Retinal pigment epithelial cell (primary cell): ENCODE data around the gene CFAP97D2.

Source experiments
- DNase-seq: peaks from one replicate; pipeline ENCODE4 v3.0.0-alpha.2; 2010; ENCODE audit warnings: low read depth
- H3K4me3 ChIP-seq: 2 replicates; pipeline ENCODE4 v1.5.1; 2011; ENCODE audit warnings: mild to moderate bottlenecking, low read length, control low read depth, moderate library complexity
- CTCF ChIP-seq: conservative IDR thresholded peaks from 2 replicates; pipeline ENCODE4 v1.5.1; 2011; ENCODE audit warnings: low read depth, low read length, control low read depth, inconsistent platforms

The CFAP97D2 gene

GRCh38 chr13:114151031-114151430 lies 28.0 kb upstream of the CFAP97D2 start:
- no peak for TF ChIP-seq CTCF
- H3K4me3 ChIP-seq = no peak overlapping the region
- no peak for DNase-seq

- H3K4me3 ChIP-seq = no peak overlapping the region
- TF ChIP-seq CTCF = no peak
- no peak for DNase-seq
These were observed 27.3 kb upstream of the CFAP97D2 start for GRCh38 chr13:114151565-114152284.

- H3K4me3 ChIP-seq = no peak overlapping the region
- TF ChIP-seq CTCF = no peak
- DNase-seq = no peak
These were observed 26.8 kb upstream of the CFAP97D2 start for GRCh38 chr13:114152285-114152645.

GRCh38 chr13:114152831-114153371 lies 26.2 kb upstream of the CFAP97D2 start:
- TF ChIP-seq CTCF = no peak
- H3K4me3 ChIP-seq = no peak overlapping the region
- no peak for DNase-seq

- DNase-seq = no peak
- H3K4me3 ChIP-seq = no peak overlapping the region
- no peak for TF ChIP-seq CTCF
These were observed 25.5 kb upstream of the CFAP97D2 start for GRCh38 chr13:114153485-114154080.

- no peak overlapping the region for H3K4me3 ChIP-seq
- TF ChIP-seq CTCF = no peak
- DNase-seq = no peak
These were observed 24.6 kb upstream of the CFAP97D2 start for GRCh38 chr13:114154476-114154875.

GRCh38 chr13:114155320-114155719 lies 23.7 kb upstream of the CFAP97D2 start:
- H3K4me3 ChIP-seq = no peak overlapping the region
- DNase-seq = no peak
- TF ChIP-seq CTCF = no peak
